SK-N-SH (cell line): ENCODE results near the gene CHGA. TPM values are rescaled to one million over a fixed set of nuclear protein-coding genes. Genes with fewer than 3 reads are reported as not detected.

Experiments used
- CTCF ChIA-PET: fragments of 300-600, 350-600 bp; formaldehyde crosslinking; extraction: SDS; loops from one replicate; lab custom pipeline; 2021; lab: Yijun Ruan, JAX
- POLR2A ChIA-PET: fragments of 350-600 bp; sonication (Branson Sonifier 250); formaldehyde crosslinking; extraction: SDS; loops from one replicate; lab custom pipeline; 2020; ENCODE audit warnings: antibody characterized with exemption, inconsistent platforms; lab: Yijun Ruan, JAX
- DNase-seq: peaks from one replicate; pipeline ENCODE4 v3.0.0; 2012
- H2AFZ ChIP-seq: fragments of 200-600 bp; sonication (generic); 2 replicates; pipeline ENCODE4 v1.8.1; 2016; ENCODE audit warnings: antibody characterized with exemption, mild to moderate bottlenecking, low read depth
- H3F3A ChIP-seq: fragments of 200-600 bp; sonication (generic); replicated peaks from 2 replicates; pipeline ENCODE3; 2016; ENCODE audit warnings: antibody characterized with exemption, mild to moderate bottlenecking; ENCODE audit not compliant: insufficient read depth
- H3K27ac ChIP-seq, 2 experiments: fragments of 200-500 bp in 1 of 2; fragments of 200-600 bp in 1 of 2; sonication (Bioruptor generic) in 1 of 2; sonication (generic), shearing (Covaris generic) in 1 of 2; 2 replicates each; pipeline versions ENCODE4 v1.5.1 to v1.6.1; 2014 to 2016; ENCODE audit warnings: low read depth in 2 of 2, inconsistent platforms in 1 of 2, low read length in 1 of 2, mild to moderate bottlenecking in 1 of 2, mixed read lengths in 1 of 2
- H3K27me3 ChIP-seq: fragments of 200-600 bp; sonication (generic), shearing (Covaris generic); 2 replicates; pipeline ENCODE4 v1.6.1; 2016; ENCODE audit warnings: mixed run types; ENCODE audit not compliant: insufficient read depth
- H3K36me3 ChIP-seq, 2 experiments: fragments of 200-500 bp in 1 of 2; fragments of 200-600 bp in 1 of 2; sonication (Bioruptor generic) in 1 of 2; sonication (generic) in 1 of 2; replicated peaks in 1 of 2; 2 replicates each; pipeline versions ENCODE3 to v1.5.1; 2014 to 2016; ENCODE audit warnings: low read length in 1 of 2, mild to moderate bottlenecking in 1 of 2; ENCODE audit not compliant: insufficient read depth in 2 of 2, control insufficient read depth in 1 of 2
- H3K4me1 ChIP-seq, 2 experiments: fragments of 200-500 bp in 1 of 2; fragments of 200-600 bp in 1 of 2; sonication (Bioruptor generic) in 1 of 2; sonication (generic), shearing (Covaris generic) in 1 of 2; 2 replicates each; pipeline versions ENCODE4 v1.5.1 to v1.6.1; 2014 to 2016; ENCODE audit warnings: low read depth in 1 of 2, low read length in 1 of 2, mixed run types in 1 of 2; ENCODE audit not compliant: insufficient read depth in 2 of 2, control insufficient read depth in 1 of 2
- H3K4me2 ChIP-seq: fragments of 200-600 bp; sonication (generic), shearing (Covaris generic); 2 replicates; pipeline ENCODE4 v1.6.1; 2017; ENCODE audit warnings: mixed run types
- H3K4me3 ChIP-seq, 2 experiments: fragments of 200-500 bp in 1 of 2; fragments of 200-600 bp in 1 of 2; sonication (Bioruptor generic) in 1 of 2; sonication (generic), shearing (Covaris generic) in 1 of 2; 2 replicates each; pipeline versions ENCODE4 v1.5.1 to v1.8.1; 2014 to 2016; ENCODE audit warnings: low read depth in 2 of 2, inconsistent platforms in 1 of 2, low read length in 1 of 2, mild to moderate bottlenecking in 1 of 2, mixed read lengths in 1 of 2, moderate library complexity in 1 of 2
- H3K79me2 ChIP-seq: fragments of 200-600 bp; sonication (generic); 2 replicates; pipeline ENCODE4 v1.8.1; 2017; ENCODE audit warnings: mild to moderate bottlenecking; ENCODE audit not compliant: insufficient read depth
- H3K9ac ChIP-seq: fragments of 200-600 bp; sonication (generic); 2 replicates; pipeline ENCODE4 v1.6.1; 2017; ENCODE audit warnings: mixed run types
- H3K9me2 ChIP-seq: fragments of 200-600 bp; sonication (generic); 2 replicates; pipeline ENCODE4 v1.6.1; 2017; ENCODE audit warnings: mixed run types
- H3K9me3 ChIP-seq: fragments of 200-600 bp; sonication (generic); 2 replicates; pipeline ENCODE4 v1.6.1; 2017; ENCODE audit warnings: mixed run types, mild to moderate bottlenecking, moderate library complexity
- H4K20me1 ChIP-seq: fragments of 200-600 bp; sonication (generic); 2 replicates; pipeline ENCODE4 v1.6.1; 2017; ENCODE audit warnings: mild to moderate bottlenecking, mixed run types; ENCODE audit not compliant: insufficient read depth
- CHD2 ChIP-seq: fragments of 150-350 bp; IDR thresholded peaks from 2 replicates; pipeline ENCODE4 v1.6.1; 2018; ENCODE audit warnings: low read length; ENCODE audit not compliant: partially characterized antibody
- EZH2phosphoT487 ChIP-seq: fragments of 200-600 bp; sonication (generic); IDR thresholded peaks from 2 replicates; pipeline ENCODE4 v1.6.1; 2017; ENCODE audit warnings: low read depth, mixed run types, mild to moderate bottlenecking, antibody characterized with exemption, moderate library complexity, borderline replicate concordance
- GABPA ChIP-seq: IDR thresholded peaks from 2 replicates; pipeline ENCODE4 v1.4.0; 2012; ENCODE audit warnings: low read depth, mild to moderate bottlenecking
- GATA2 ChIP-seq: sonication (generic); formaldehyde crosslinking; IDR thresholded peaks from 2 replicates; pipeline ENCODE4 v1.5.0; 2020; ENCODE audit warnings: mild to moderate bottlenecking, missing genetic modification reagents
- JUND ChIP-seq: IDR thresholded peaks from 2 replicates; pipeline ENCODE4 v1.4.0; 2012
- MEF2A ChIP-seq: IDR thresholded peaks from 2 replicates; pipeline ENCODE4 v1.4.0; 2012; ENCODE audit warnings: low read depth, borderline replicate concordance
- NFIC ChIP-seq: IDR thresholded peaks from 2 replicates; pipeline ENCODE4 v1.4.0; 2012; ENCODE audit warnings: borderline replicate concordance
- POLR2AphosphoS5 ChIP-seq: IDR thresholded peaks from 2 replicates; pipeline ENCODE4 v1.6.1; 2012; ENCODE audit warnings: low read depth, low read length
- RAD21 ChIP-seq: IDR thresholded peaks from 2 replicates; pipeline ENCODE4 v1.6.1; 2012; ENCODE audit warnings: mild to moderate bottlenecking, low read length
- WGBS: methylation state at CpG from one replicate; pipeline ENCODE4 v1.1.6; 2017; ENCODE audit warnings: low lambda C conversion rate; 5-methylcytosine and 5-hydroxymethylcytosine counted together
- polyA plus RNA-seq, 3 experiments: library from polyadenylated mRNA; depleted of rRNA; stranded (reverse); fragments of >200 nt; gene quantifications; 2 replicates each; pipeline ENCODE4 v1.2.3, GENCODE V29; 2012
- TF ChIP-seq, protein P1 (sequence below): IDR thresholded peaks from 2 replicates; pipeline ENCODE4 v1.4.0; 2012; ENCODE audit warnings: low read depth, borderline replicate concordance
- TF ChIP-seq, protein P2 (sequence below): IDR thresholded peaks from 2 replicates; pipeline ENCODE4; 2012
- TF ChIP-seq, protein P3 (sequence below): fragments of 200-600 bp; sonication (generic); IDR thresholded peaks from 2 replicates; pipeline ENCODE4 v1.6.1; 2017; ENCODE audit warnings: antibody characterized with exemption, mild to moderate bottlenecking, moderate library complexity
- TF ChIP-seq, protein P4 (sequence below): fragments of 150-350 bp; IDR thresholded peaks from 2 replicates; pipeline ENCODE4 v1.6.1; 2017; ENCODE audit warnings: antibody characterized with exemption, low read length, low read depth, borderline replicate concordance
- TF ChIP-seq, protein P5 (sequence below): fragments of 150-350 bp; IDR thresholded peaks from 2 replicates; pipeline ENCODE4 v1.6.1; 2016; ENCODE audit warnings: mild to moderate bottlenecking, low read depth, low read length

Gene CHGA
- polyA plus RNA-seq, 1 of the 3 experiments (the other 2 are of a cell fraction), result 5.6 TPM

DNA sequence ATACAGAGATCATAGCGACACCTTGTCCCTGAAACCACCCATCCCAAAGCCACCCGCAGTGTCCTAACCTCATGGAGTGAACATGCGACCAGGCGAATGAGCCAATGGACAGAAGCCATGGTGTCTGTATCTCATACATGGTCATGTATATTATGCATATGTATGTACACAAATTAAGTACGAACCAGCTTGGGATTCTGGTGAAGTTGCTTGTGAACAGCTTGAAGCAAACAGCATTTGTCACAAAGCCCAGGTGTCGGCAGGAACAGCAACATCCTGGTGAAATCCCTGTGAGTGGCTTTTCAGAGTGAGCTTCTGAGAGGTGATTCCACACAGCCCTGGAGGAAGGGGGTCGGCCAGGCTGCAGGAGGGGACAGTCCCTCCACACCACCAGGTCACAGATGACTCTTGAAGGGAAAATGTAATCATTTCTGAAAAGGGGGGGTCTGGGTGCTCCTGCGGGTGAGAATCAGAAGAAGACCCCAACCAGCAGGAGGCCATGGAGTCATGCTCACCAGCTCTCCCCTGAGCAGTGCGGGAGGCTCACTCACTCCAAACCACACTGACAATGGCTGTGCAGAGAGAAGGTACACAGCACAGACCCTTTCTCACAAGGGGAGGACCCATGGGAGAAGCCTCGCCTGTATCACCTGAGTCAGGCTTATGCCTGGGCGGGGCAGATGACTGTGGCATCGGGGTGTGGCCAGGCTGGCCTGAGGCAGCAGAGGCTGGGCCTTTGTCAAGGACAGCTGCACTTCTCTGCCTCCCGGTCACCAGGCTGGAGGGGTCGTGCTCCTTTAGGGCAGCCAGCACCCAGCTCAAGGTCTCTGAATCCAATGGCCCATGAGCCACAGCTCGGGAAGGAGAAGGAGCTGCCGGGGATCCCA, 14.3 kb downstream of the CHGA start:
- no peaks in the 10 kb centered on the region for H4K20me1 ChIP-seq
- no peaks in the 10 kb centered on the region for H3K9me3 ChIP-seq
- WGBS, result 89% methylated on average over 11 of the region's 16 CpGs
- POLR2A ChIA-PET, result interaction anchor here (0.7 to 2.4 kb wide), 12 partner anchors 8 to 249 kb away, joined by 3 to 11 read pairs (median 4); partner anchors contain the start of gene CHGA
- no peak overlapping the region for H3K9ac ChIP-seq
- no peaks in the 10 kb centered on the region for H3F3A ChIP-seq
- H3K9me2 ChIP-seq, result no peaks in the 10 kb centered on the region
- no peaks in the 10 kb centered on the region for H3K79me2 ChIP-seq
- CTCF ChIA-PET, result interaction anchor here (1.0 to 4.8 kb wide), 4 partner anchors 8 to 57 kb away, joined by 3 to 19 read pairs (median 10); no protein-coding TSS in a partner anchor
- peak; percentile 23 for TF ChIP-seq CHD2
- TF ChIP-seq, protein P1, sequence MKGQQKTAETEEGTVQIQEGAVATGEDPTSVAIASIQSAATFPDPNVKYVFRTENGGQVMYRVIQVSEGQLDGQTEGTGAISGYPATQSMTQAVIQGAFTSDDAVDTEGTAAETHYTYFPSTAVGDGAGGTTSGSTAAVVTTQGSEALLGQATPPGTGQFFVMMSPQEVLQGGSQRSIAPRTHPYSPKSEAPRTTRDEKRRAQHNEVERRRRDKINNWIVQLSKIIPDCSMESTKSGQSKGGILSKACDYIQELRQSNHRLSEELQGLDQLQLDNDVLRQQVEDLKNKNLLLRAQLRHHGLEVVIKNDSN, result no peak
- H2AFZ ChIP-seq, result no peak overlapping the region
- peaks cover 0 to 2% of the 10 kb centered on the region in 2 experiments for H3K36me3 ChIP-seq
- no peak overlapping the region for H3K4me3 ChIP-seq
- H3K4me1 ChIP-seq, result peaks cover 0 to 41% of the 10 kb centered on the region in 2 experiments; a peak in 1 of 4 replicates
- H3K4me2 ChIP-seq, result no peak overlapping the region
- no peak for DNase-seq
- H3K27ac ChIP-seq, result peak overlapping the region in 1 of 2 experiments; percentile 60; a peak in 2 of 4 replicates
- no peaks in the 10 kb centered on the region for H3K27me3 ChIP-seq

DNA sequence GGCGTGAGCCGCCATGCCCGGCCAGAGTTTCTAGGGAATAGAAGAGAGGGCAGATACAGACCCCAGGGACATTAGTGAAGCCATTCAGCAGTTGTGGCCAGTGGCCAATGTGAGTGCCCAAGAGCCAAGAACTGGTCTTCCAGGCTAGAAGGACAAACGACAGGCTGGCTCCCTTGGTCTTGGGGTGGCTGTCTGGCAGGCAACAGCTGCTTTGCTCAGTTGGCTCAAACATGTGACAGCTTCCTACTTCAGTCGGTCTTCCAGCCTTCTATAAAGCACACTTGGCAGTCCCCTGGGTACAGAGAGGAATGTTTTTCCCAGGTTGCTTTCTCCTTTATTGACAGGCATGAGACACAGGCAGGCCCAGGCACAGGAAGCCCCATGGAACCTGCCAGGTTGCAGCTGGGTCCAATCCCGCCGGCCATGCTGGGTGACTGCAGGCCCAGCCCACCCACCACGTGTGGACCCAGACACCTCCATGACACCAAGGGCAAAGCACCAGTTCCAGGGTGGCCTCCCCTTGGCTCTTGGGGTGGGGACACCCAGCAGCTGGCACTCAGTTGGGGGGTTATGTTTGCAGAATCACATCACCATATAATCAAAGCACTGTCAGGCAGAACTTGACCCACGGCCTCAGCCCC, 15.4 kb downstream of the CHGA start:
- Histone ChIP-seq H3K27ac (peak overlapping the region in 1 of 2 experiments; percentile 19; a peak in 1 of 4 replicates), H3K9me2 (no peaks in the 10 kb centered on the region), H3K4me1 (peaks cover 0 to 30% of the 10 kb centered on the region in 2 experiments; a peak in 1 of 4 replicates), H3F3A (no peaks in the 10 kb centered on the region), H3K79me2 (no peaks in the 10 kb centered on the region), H3K27me3 (no peaks in the 10 kb centered on the region), H3K36me3 (peaks cover 0 to 2% of the 10 kb centered on the region in 2 experiments), H3K4me3 (no peak overlapping the region), H2AFZ (no peak overlapping the region), H3K4me2 (no peak overlapping the region), H3K9me3 (no peaks in the 10 kb centered on the region), H3K9ac (no peak overlapping the region), H4K20me1 (no peaks in the 10 kb centered on the region)
- no peak for DNase-seq
- ChIA-PET CTCF (interaction anchor here (0.7 to 4.8 kb wide), 5 partner anchors 8 to 241 kb away, joined by 3 to 16 read pairs (median 3); no protein-coding TSS in a partner anchor), POLR2A (interaction anchor here (0.8 to 2.4 kb wide), 9 partner anchors 9 to 250 kb away, joined by 3 to 11 read pairs (median 5); partner anchors contain the start of gene CHGA)
- WGBS, result 72% methylated on average over 4 of the region's 9 CpGs
- TF ChIP-seq MEF2A (no peak), RAD21 (no peak), POLR2AphosphoS5 (no peak), GATA2 (no peak), NFIC (no peak), EZH2phosphoT487 (no peak), GABPA (no peak), JUND (no peak)
- TF ChIP-seq, protein P2, sequence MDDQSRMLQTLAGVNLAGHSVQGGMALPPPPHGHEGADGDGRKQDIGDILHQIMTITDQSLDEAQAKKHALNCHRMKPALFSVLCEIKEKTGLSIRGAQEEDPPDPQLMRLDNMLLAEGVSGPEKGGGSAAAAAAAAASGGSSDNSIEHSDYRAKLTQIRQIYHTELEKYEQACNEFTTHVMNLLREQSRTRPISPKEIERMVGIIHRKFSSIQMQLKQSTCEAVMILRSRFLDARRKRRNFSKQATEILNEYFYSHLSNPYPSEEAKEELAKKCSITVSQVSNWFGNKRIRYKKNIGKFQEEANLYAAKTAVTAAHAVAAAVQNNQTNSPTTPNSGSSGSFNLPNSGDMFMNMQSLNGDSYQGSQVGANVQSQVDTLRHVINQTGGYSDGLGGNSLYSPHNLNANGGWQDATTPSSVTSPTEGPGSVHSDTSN, result no peak
- TF ChIP-seq, protein P3, sequence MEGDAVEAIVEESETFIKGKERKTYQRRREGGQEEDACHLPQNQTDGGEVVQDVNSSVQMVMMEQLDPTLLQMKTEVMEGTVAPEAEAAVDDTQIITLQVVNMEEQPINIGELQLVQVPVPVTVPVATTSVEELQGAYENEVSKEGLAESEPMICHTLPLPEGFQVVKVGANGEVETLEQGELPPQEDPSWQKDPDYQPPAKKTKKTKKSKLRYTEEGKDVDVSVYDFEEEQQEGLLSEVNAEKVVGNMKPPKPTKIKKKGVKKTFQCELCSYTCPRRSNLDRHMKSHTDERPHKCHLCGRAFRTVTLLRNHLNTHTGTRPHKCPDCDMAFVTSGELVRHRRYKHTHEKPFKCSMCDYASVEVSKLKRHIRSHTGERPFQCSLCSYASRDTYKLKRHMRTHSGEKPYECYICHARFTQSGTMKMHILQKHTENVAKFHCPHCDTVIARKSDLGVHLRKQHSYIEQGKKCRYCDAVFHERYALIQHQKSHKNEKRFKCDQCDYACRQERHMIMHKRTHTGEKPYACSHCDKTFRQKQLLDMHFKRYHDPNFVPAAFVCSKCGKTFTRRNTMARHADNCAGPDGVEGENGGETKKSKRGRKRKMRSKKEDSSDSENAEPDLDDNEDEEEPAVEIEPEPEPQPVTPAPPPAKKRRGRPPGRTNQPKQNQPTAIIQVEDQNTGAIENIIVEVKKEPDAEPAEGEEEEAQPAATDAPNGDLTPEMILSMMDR, result no peak
- TF ChIP-seq, protein P1, result no peak
- TF ChIP-seq, protein P4, sequence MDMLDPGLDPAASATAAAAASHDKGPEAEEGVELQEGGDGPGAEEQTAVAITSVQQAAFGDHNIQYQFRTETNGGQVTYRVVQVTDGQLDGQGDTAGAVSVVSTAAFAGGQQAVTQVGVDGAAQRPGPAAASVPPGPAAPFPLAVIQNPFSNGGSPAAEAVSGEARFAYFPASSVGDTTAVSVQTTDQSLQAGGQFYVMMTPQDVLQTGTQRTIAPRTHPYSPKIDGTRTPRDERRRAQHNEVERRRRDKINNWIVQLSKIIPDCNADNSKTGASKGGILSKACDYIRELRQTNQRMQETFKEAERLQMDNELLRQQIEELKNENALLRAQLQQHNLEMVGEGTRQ, result no peak
- TF ChIP-seq, protein P5, sequence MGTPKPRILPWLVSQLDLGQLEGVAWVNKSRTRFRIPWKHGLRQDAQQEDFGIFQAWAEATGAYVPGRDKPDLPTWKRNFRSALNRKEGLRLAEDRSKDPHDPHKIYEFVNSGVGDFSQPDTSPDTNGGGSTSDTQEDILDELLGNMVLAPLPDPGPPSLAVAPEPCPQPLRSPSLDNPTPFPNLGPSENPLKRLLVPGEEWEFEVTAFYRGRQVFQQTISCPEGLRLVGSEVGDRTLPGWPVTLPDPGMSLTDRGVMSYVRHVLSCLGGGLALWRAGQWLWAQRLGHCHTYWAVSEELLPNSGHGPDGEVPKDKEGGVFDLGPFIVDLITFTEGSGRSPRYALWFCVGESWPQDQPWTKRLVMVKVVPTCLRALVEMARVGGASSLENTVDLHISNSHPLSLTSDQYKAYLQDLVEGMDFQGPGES, result no peak
